Fibroblast of lung (primary cell): ENCODE data around the gene HYPK. TPM values are rescaled to one million over a fixed set of nuclear protein-coding genes. Genes with fewer than 3 reads are reported as not detected.

ENCODE experiments used
- DNase-seq, 2 donors: peaks; one replicate each; pipeline versions ENCODE4 v3.0.0 to v3.0.0-alpha.2; 2010; ENCODE audit warnings: low read depth in 2 of 2
- H2AFZ ChIP-seq: 2 replicates; pipeline ENCODE4 v1.5.1; 2012; ENCODE audit warnings: low read length, control low read depth, inconsistent platforms
- H3K27ac ChIP-seq: 2 replicates; pipeline ENCODE4 v1.5.1; 2011; ENCODE audit warnings: low read length, control low read depth; ENCODE audit not compliant: insufficient read depth
- H3K27me3 ChIP-seq: 2 replicates; pipeline ENCODE4 v1.5.1; 2011; ENCODE audit warnings: mild to moderate bottlenecking, low read length; ENCODE audit not compliant: control insufficient read depth, insufficient read depth
- H3K36me3 ChIP-seq: 2 replicates; pipeline ENCODE4 v1.5.1; 2011; ENCODE audit warnings: low read length; ENCODE audit not compliant: control insufficient read depth, insufficient read depth
- H3K4me1 ChIP-seq: 2 replicates; pipeline ENCODE4 v1.5.1; 2011; ENCODE audit warnings: low read length; ENCODE audit not compliant: control insufficient read depth, insufficient read depth; ENCODE audit errors: extremely low read depth
- H3K4me2 ChIP-seq: 2 replicates; pipeline ENCODE4 v1.5.1; 2011; ENCODE audit warnings: low read length, control low read depth; ENCODE audit not compliant: insufficient read depth; ENCODE audit errors: extremely low read depth
- H3K4me3 ChIP-seq, 4 experiments: fragments of 200-600 bp in 1 of 4; sonication (generic) in 1 of 4; replicated peaks in 1 of 4; 2 replicates each; pipeline ENCODE4 v1.5.1; 2011 to 2016; ENCODE audit warnings: low read length in 4 of 4, low read depth in 3 of 4, mild to moderate bottlenecking in 3 of 4, control low read depth in 2 of 4, inconsistent platforms in 1 of 4, mixed read lengths in 1 of 4; ENCODE audit not compliant: insufficient read depth in 1 of 4; ENCODE audit errors: control extremely low read depth in 1 of 4
- H3K79me2 ChIP-seq: 2 replicates; pipeline ENCODE4 v1.5.1; 2012; ENCODE audit warnings: mild to moderate bottlenecking, low read length, inconsistent platforms; ENCODE audit not compliant: control insufficient read depth, insufficient read depth
- H3K9ac ChIP-seq: 2 replicates; pipeline ENCODE4 v1.5.1; 2011; ENCODE audit warnings: mild to moderate bottlenecking, low read length, control low read depth; ENCODE audit not compliant: insufficient read depth
- H3K9me3 ChIP-seq: 2 replicates; pipeline ENCODE4 v1.5.1; 2012; ENCODE audit warnings: low read depth, low read length; ENCODE audit not compliant: control insufficient read depth, insufficient read depth
- H4K20me1 ChIP-seq: 2 replicates; pipeline ENCODE4 v1.5.1; 2011; ENCODE audit warnings: low read length; ENCODE audit not compliant: control insufficient read depth, insufficient read depth; ENCODE audit errors: extremely low read depth
- CTCF ChIP-seq, 2 donors: IDR thresholded peaks in 1 of 2; conservative IDR thresholded peaks in 1 of 2; 1 replicate in 1 of 2; 2 replicates in 1 of 2; pipeline ENCODE4 v1.5.1; 2011 to 2012; ENCODE audit warnings: low read length in 2 of 2, control low read depth in 1 of 2, inconsistent platforms in 1 of 2, low read depth in 1 of 2, mild to moderate bottlenecking in 1 of 2
- EZH2 ChIP-seq: IDR thresholded peaks from 2 replicates; pipeline ENCODE4 v1.5.1; 2012; ENCODE audit warnings: low read length, control low read depth, mild to moderate bottlenecking; ENCODE audit errors: missing control alignments
- polyA plus RNA-seq, 2 donors: library from polyadenylated mRNA; depleted of rRNA in 1 of 2; stranded (reverse) in 1 of 2; unstranded in 1 of 2; fragments of >200 nt; gene quantifications; 2 replicates each; pipeline ENCODE4 v1.2.1, GENCODE V29; 2011 to 2012; ENCODE audit warnings: missing spikeins in 1 of 2
- total RNA-seq: library from RNA; depleted of rRNA; stranded (reverse); fragments of >200 nt; gene quantifications from 2 replicates; pipeline ENCODE4 v1.2.1, GENCODE V29; 2014

The HYPK gene
- total and polyA plus RNA-seq, 2 donors (not counting 1 experiment from before 2014, with no cell fraction given), result 8.6 to 8.7 TPM

- TF ChIP-seq EZH2 (no peak), CTCF (conservative IDR thresholded peaks at IDR 0.05 in 1 of 2, IDR thresholded peaks at IDR 0.05 in 1 of 2; ENCODE audit: low read depth in 1 of 2, low read length in 2 of 2) (no peak)
Observed at GRCh38 chr15:43772624-43773023, 27.8 kb upstream of the HYPK start.

GRCh38 chr15:43774062-43774461, 26.3 kb upstream of the HYPK start:
- no peaks in the 10 kb centered on the region for H3K27me3 ChIP-seq
- no peak overlapping the region for H3K9ac ChIP-seq
- no peak overlapping the region for H2AFZ ChIP-seq
- H3K79me2 ChIP-seq, result no peaks in the 10 kb centered on the region
- H4K20me1 ChIP-seq, result no peaks in the 10 kb centered on the region
- no peak for DNase-seq
- TF ChIP-seq CTCF (conservative IDR thresholded peaks at IDR 0.05 in 1 of 2, IDR thresholded peaks at IDR 0.05 in 1 of 2; ENCODE audit: low read depth in 1 of 2, low read length in 2 of 2) (no peak), EZH2 (no peak)
- no peak overlapping the region for H3K4me2 ChIP-seq
- no peak overlapping the region for H3K4me3 ChIP-seq
- peaks cover 2% of the 10 kb centered on the region for H3K4me1 ChIP-seq
- H3K9me3 ChIP-seq, result no peaks in the 10 kb centered on the region
- peaks cover 11% of the 10 kb centered on the region for H3K36me3 ChIP-seq
- H3K27ac ChIP-seq, result no peak overlapping the region

More at GRCh38 chr15:43772624-43773023, 27.8 kb upstream of the HYPK start:
- H2AFZ ChIP-seq, result no peak overlapping the region
- H3K4me3 ChIP-seq, result no peak overlapping the region
- H3K79me2 ChIP-seq, result no peaks in the 10 kb centered on the region
- H3K9me3 ChIP-seq, result no peaks in the 10 kb centered on the region
- peaks cover 12% of the 10 kb centered on the region for H3K36me3 ChIP-seq
- no peaks in the 10 kb centered on the region for H3K27me3 ChIP-seq
- H4K20me1 ChIP-seq, result no peaks in the 10 kb centered on the region
- H3K4me1 ChIP-seq, result peaks cover 2% of the 10 kb centered on the region
- no peak overlapping the region for H3K4me2 ChIP-seq
- DNase-seq, result no peak
- H3K27ac ChIP-seq, result no peak overlapping the region
- no peak overlapping the region for H3K9ac ChIP-seq

GRCh38 chr15:43775411-43775965, 24.9 kb upstream of the HYPK start:
- TF ChIP-seq CTCF (conservative IDR thresholded peaks at IDR 0.05 in 1 of 2, IDR thresholded peaks at IDR 0.05 in 1 of 2; ENCODE audit: low read depth in 1 of 2, low read length in 2 of 2) (peak; percentile 3 to 21), EZH2 (no peak)
- Histone ChIP-seq H2AFZ (no peak overlapping the region), H3K9me3 (no peaks in the 10 kb centered on the region), H3K79me2 (no peaks in the 10 kb centered on the region), H3K27me3 (no peaks in the 10 kb centered on the region), H3K4me2 (no peak overlapping the region), H3K27ac (no peak overlapping the region), H3K36me3 (peaks cover 8% of the 10 kb centered on the region), H3K9ac (no peak overlapping the region), H4K20me1 (no peaks in the 10 kb centered on the region), H3K4me1 (peaks cover 2% of the 10 kb centered on the region), H3K4me3 (no peak overlapping the region)
- DNase-seq, result peak; percentile 30 to 48
